COR-L47 (cell line): ENCODE data around the gene ADAMTS15.

Experiments
- DNase-seq: peaks from one replicate; lab custom pipeline; 2025; lab: John Stamatoyannopoulos, UW

The ADAMTS15 gene

GRCh38 chr11:130476922-130477491 lies 28.6 kb downstream of the ADAMTS15 start:
- DNase-seq, result no peak

GRCh38 chr11:130477586-130478203 lies 29.2 kb downstream of the ADAMTS15 start:
- DNase-seq, result no peak

GRCh38 chr11:130478204-130478701 lies 29.8 kb downstream of the ADAMTS15 start:
- no peak for DNase-seq

GRCh38 chr11:130478881-130479280 lies 30.4 kb downstream of the ADAMTS15 start:
- DNase-seq, result no peak

- DNase-seq, result no peak
Observed at GRCh38 chr11:130480186-130480585, 31.7 kb downstream of the ADAMTS15 start.

GRCh38 chr11:130480711-130481140 lies 32.3 kb downstream of the ADAMTS15 start:
- DNase-seq, result no peak

GRCh38 chr11:130483124-130483523 lies 34.7 kb downstream of the ADAMTS15 start:
- DNase-seq, result no peak

GRCh38 chr11:130485983-130486382 lies 37.5 kb downstream of the ADAMTS15 start:
- no peak for DNase-seq

GRCh38 chr11:130486391-130486836 lies 38.0 kb downstream of the ADAMTS15 start:
- DNase-seq, result no peak

GRCh38 chr11:130486987-130487923 lies 38.8 kb downstream of the ADAMTS15 start:
- DNase-seq, result no peak

GRCh38 chr11:130487924-130488815 lies 39.7 kb downstream of the ADAMTS15 start:
- DNase-seq, result no peak

GRCh38 chr11:130488848-130489584 lies 40.6 kb downstream of the ADAMTS15 start:
- no peak for DNase-seq

- no peak for DNase-seq
Observed at GRCh38 chr11:130489716-130490115, 41.3 kb downstream of the ADAMTS15 start.

GRCh38 chr11:130490682-130491449 lies 42.4 kb downstream of the ADAMTS15 start:
- DNase-seq, result no peak

GRCh38 chr11:130498181-130498580 lies 49.7 kb downstream of the ADAMTS15 start:
- DNase-seq, result no peak

- DNase-seq, result no peak
Observed at GRCh38 chr11:130499828-130500227, 51.4 kb downstream of the ADAMTS15 start.

- no peak for DNase-seq
Observed at GRCh38 chr11:130504317-130504716, 55.9 kb downstream of the ADAMTS15 start.

GRCh38 chr11:130508913-130509312 lies 60.5 kb downstream of the ADAMTS15 start:
- DNase-seq, result no peak

GRCh38 chr11:130509942-130510341 lies 61.5 kb downstream of the ADAMTS15 start:
- DNase-seq, result no peak

- no peak for DNase-seq
Observed at GRCh38 chr11:130510407-130511006, 62.1 kb downstream of the ADAMTS15 start.
